ENCODE results near the gene AGR2. TPM values are rescaled to one million over a fixed set of nuclear protein-coding genes. Genes with fewer than 3 reads are reported as not detected.

Gene AGR2
- total RNA-seq, result not detected

GRCh38 chr7:16804674-16805439 is at the start of gene AGR2:
AGR2 (minus strand) TSS chr7:16804999; CDS start chr7:16801796, 3,203 bp downstream.

DNA sequence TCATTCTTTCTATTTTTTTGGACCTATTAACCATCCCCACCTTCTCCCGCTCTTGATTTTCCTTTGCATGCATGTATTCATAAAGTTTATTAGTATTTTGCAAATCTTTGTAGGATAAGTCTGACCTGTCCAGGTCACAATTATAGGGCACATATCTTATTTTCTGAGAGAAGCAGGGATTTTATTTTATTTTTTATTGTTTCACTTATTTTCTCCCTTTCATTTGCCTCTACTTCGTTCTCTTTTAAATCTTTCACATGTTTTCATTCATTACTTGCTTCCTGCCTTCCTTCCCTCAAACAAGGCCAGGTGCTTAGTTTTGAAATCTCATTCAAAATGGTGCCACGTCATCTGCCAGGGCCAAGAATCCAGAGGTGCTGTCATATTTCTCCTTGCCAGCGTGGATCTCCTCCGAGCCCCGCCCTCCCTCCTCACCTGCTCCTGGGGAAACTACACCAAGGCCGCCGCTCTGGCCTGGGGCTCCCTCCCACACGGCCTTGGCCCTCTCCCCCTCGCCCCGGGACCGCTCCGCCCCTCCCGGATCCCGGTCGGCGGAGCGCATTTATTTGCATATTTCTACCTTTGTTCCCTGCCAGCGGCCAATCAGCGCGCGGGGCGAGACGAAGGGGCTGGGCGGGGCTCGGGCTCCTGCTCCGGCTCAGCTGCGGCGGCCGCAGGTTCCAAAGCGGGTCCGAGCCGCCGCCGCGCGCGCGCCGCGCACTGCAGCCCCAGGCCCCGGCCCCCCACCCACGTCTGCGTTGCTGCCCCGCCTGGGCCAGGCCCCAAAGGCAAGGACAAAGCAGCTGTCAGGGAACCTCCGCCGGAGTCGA is 51.5 kb downstream of the AGR2 start, which contains the start of gene TSPAN13:
Gene TSPAN13, plus strand, starts transcription at position 654 of the 830 bp plus-strand sequence. CDS start 213 bp downstream, outside the sequence.

Other genes with a start within 250 kb of the AGR2 start
- gene ANKMY2, start 159.2 kb downstream of the AGR2 start, total RNA-seq, result 1 to 10 TPM; 8.9 to 9.6 TPM
- 10 to 100 TPM; 47.8 to 48.1 TPM for gene BZW2, start 158.8 kb downstream of the AGR2 start, total RNA-seq
- gene TSPAN13, start 51.2 kb downstream of the AGR2 start, total RNA-seq, result under 1 TPM; 0.13 to 0.36 TPM
- gene AGR3, start 77.0 kb upstream of the AGR2 start, total RNA-seq, result not detected